ENCODE results near the gene CNGA3.

- TF ChIP-seq CTCF (conservative IDR thresholded peaks at IDR 0.05; ENCODE audit: low read length) (no peak), EZH2phosphoT487 (IDR thresholded peaks at IDR 0.05; ENCODE audit: borderline replicate concordance) (no peak)
Observed at GRCh38 chr2:98380203-98380535, 33.9 kb downstream of the CNGA3 start.
